OCI-M2 (cell line): ENCODE measurements around the gene OBSL1.

Experiments
- DNase-seq: peaks from one replicate; lab custom pipeline; 2025; ENCODE audit not compliant: unreplicated experiment; lab: John Stamatoyannopoulos, UW

OBSL1 gene

DNA sequence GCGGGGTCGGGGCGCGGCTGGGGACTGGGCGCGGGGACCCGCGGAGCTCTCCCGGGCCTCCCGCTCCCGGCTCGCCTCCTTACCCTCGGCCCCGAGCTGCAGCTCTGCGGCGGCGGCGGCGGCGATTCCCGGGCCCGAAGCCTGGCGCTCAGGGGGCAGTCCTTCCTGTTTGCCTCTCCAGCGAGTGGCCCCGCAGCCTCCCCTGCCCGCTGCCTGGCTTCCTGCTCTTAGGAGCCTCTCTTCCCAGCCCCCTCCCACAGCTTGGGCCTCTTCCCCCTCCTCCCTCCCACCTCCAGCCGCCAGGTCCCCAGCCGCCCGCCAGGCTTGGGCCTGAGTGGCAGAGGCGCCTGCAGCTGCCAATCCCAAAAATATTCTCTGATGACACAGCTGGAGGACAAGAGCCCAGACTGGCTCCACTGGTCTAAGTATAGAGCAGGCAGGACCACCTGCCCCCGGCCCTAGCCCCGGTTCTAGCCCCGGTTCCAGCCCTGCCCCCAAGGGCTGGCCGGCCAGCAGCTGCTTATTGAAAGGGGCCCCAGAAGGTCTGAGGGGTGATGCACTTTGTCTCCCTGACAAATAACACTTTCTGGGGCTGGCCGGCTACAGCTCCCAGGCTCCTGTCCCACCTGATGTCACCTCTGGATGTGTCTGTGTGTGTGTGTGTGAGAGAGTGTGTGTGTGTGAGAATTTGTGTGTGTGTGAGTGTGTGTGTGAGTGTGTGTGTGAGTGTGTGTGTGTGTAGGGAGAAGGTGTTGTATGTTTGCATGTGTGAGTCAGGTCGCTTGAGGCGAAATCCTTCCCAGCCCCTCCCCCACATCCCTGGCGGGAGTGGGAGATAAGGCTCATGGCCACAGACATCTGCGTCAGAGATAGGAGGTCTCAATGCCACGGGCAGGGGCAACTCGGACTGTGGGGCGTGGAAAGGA lies at the start of gene OBSL1:
TSS of gene OBSL1 (minus strand) at position 229 of the 926 bp plus-strand sequence. CDS start 307 bp downstream, outside the sequence.
- no peak for DNase-seq

DNA sequence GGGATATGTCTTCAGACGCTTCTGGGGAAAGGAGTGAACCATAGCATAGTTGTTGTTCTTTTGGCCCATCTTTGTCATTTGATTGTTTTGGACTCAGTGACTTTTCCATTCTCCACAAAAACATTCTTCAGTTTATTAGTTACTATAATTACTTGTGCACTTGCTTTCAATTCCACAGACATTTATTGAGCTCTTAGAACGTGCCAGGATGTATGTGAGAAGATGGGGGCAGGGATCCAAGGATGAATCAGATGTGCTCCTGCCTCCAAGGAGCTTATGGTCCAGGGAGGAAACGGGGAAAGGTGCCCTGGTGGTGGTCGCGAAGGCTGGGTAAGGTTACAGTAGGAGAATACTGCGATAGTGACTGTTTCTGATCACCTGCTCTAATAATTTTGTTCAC lies 49.2 kb upstream of the OBSL1 start:
- no peak for DNase-seq

DNA sequence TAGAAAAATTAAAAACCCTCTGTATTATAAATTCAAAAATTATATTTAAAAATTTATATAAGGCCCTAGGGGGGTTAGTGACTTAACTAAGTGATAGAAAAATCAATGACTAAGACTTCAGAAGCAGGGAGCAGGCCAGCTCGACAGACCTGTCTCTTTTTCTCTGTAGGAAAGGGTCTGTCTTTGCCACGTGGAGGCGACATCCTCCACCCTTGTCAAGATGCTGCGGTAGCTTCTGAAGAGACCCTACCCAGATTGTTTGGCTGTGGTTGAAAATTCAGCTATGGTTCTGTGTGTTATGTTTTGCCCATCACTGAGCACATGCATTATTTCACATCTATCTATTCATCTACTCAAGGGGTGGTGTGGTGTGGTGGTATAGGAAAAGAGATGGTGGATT lies 47.9 kb upstream of the OBSL1 start:
- DNase-seq: no peak

DNA sequence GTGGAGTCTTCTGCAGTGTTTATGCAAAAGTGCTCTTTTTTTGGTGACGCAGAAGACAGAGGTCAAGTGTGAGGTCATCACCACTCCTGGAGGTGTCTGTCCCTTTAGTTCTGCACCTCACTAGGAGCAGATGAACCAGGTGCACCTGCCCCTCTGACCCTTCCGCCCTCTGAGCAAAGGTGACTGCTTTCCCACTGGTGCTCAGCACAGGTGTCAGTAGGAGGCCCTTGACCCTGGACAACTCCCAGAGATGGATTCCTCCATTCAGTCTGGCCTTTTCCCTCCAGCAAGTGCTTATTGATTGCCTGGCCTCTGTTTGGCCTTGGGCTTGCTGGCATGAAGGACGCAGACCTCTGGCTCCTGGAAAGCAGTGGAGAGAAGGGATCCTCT lies 47.4 kb upstream of the OBSL1 start:
- no peak for DNase-seq

DNA sequence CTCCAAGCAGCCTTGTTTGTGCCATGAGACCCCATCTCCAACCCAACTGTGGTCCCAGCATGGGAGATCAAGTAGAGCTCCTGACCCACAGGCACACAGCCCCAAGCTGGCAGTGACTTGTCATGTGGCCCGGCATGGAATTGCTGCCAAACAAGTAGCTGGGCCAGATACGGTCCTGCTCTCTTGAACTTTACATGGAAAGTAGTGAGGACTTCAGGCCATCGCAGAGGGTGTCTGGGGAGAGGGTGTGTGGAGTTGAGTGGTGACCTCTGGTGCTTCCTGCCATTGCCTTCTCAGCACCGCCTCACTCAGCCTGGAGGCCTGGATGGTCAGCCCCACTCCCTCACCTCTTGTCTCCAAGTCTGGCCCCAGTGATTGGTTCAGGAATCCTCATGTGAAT lies 45.2 kb upstream of the OBSL1 start:
- DNase-seq: no peak

DNA sequence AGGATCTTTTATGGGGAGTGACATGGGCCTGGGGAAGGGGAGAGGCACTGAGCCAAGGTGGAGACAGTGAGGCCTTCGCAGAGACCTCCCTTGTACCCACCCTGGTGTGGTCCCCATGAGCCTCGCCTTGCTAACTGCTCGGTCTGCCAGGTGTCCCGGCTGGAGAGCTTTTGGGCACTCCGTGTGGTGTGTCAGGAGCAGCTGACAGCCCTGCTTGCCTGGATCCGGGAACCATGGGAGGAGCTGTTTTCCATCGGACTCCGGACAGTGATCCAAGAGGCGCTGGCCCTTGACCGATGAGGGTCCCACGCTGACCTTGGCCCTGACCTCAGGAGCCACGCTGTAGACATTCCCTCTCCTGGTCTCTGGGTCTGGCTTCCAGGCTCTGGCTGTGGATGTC lies 44.6 kb upstream of the OBSL1 start:
- no peak for DNase-seq

DNA sequence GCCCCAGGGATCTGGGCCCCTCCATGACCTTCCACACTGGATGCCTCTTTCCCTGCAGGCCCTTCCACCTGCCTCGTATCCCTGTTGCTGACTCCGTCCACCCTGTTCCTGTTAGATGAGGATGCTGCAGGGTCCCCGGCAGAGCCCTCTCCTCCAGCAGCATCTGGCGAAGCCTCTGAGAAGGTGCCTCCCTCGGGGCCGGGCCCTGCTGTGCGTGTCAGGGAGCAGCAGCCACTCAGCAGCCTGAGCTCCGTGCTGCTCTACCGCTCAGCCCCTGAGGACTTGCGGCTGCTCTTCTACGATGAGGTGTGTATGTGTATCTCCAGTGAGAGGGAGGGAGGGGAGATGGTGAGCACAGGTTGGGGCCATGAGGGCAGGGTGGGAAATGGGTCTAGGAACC lies 43.7 kb upstream of the OBSL1 start:
- no peak for DNase-seq

DNA sequence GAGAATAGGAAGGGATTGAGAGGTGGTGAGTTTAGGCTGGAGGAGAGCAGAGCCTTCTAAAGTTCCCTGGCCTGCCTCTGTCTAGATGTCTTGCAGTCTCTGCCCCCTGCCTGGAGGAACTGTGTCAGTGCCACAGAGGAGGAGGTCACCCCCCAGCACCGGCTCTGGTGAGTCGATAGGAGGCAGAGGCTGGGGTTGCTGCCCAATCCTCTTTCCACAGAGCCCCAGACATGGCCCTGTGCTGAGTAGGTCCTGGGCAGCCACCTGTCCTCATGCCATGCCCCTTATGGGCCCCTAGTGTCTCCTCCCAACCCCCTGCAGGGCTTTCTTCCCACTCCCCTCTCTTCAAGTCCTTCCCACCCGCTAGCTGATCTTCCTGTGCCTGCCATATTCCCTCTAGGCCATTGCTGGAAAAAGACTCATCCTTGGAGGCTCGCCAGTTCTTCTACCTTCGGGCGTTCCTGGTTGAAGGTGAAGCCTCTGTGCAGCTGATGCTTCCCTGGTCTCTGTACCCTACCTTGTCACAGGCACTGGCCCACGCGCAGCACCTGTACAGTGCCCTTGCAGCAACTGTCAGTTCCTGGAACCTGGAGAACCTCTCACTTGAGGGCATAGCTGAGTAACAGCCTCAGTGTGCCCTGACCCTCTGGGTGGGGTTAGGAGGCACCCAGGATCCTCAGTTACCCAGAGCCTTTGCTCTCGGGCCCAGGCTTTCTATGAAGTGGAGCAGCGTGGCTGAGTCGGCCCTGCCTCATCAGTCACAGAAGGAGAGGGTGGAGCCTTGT lies 42.9 kb upstream of the OBSL1 start:
- no peak for DNase-seq

DNA sequence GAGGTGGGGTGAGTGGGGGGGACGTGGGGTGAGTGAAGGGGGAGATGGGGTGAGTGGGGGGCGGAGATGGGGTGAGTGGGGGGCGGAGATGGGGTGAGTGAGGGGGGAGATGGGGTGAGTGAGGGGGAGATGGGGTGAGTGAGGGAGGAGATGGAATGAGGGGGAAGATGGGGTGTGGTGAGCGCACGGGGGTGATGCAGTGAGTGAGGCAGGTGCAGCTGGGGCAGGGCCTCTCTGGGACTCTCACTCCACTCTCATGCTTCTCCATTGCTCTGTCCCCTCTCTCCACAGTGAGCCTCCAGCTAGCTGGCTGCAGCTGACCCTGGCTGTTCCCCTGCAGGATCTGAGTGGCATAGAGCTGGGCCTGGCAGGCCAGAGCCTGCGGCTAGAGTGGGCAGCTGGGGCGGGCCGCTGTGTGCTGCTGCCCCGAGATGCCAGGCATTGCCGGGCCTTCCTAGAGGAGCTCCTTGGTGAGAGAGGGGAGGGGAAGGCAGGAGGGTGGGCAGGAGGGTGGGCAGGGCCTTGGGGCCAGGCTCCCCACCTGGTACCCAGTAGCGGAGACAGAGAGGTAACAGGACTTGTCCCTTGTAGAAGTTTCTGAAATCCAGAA lies 42.2 kb upstream of the OBSL1 start:
- DNase-seq: no peak

DNA sequence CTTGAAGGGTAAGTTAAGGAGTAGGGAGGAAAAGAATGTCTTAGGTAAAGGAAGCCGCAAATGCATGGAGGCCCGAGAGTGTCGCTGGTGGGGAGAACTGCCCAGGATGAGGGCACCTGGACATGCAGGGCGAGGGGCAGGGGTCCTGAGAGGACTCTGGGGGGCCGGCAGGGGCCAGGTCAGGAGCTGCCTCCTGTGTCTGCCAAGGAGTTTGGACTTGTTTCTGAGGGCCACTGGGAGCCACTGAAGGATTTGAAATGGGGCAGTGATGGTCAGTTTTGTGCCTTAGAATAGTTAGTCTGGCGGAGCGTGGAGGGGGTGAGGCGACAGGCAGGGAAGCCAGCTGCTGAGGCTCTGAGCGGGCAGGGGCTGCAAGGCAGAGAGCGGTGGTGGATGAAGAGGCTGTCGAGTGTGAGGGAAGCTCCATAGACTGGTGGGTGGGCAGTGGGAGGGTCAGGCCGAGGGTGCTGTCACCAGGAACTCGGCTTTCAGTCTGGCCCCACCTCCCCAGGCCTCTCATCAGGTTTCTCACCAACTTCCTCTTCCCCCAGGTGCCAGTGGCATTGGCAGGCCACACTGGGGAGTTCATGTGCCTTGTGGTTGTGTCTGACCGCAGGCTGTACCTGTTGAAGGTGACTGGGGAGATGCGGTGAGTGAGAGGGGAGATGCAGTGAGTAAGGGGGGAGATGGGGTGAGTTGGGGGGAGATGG lies 41.4 kb upstream of the OBSL1 start:
- no peak for DNase-seq

DNA sequence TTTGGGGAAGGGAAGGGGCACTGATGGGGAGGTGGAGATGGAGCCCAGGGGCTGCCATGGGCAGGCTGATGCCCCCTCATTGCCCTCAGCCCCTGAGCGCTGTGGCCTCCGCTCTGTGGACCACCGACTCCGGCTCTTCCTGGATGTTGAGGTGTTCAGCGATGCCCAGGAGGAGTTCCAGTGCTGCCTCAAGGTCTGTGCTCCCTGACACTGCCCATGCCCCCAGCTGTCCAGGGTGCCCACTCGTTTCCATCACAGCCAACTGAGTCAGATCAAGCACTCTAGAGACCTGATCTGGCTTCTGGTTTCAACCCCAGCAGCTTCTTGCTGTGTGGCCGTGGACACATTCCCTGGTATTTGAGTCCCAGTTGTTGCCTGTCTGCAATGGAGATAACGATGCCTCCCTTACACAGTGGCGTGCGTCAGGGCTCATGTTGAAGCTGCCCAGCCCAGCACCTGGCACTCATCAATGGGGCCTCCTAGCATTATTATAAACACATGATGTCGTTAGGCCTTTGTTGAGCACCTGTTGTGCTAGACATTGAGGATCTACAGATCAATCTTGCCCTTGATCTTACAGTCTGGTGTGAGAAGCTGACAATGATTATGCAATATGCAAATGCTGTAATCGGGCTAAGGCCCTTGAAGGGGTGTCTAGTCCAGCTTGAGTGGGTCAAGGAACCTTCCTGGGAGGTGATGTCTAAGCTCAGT lies 40.7 kb upstream of the OBSL1 start:
- DNase-seq: no peak

DNA sequence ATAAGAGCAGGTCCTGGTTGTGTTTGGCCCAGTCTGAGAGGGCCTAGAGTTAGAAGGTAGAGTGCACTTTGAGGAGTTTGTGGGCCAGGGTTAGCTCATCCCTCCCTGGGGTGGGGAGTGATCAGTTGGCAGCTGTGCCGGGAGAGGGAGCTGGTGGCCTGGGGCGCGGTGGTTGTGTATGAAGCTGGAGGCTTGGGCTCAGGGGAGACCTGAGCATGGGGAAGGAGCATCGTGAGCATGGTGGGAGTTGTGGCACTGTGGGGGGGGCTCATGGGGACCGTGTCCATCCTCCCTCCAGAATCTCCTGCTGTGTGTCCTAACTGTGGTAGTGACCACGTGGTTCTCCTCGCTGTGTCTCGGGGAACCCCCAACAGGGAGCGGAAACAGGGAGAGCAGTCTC lies 40.0 kb upstream of the OBSL1 start:
- DNase-seq: no peak

DNA sequence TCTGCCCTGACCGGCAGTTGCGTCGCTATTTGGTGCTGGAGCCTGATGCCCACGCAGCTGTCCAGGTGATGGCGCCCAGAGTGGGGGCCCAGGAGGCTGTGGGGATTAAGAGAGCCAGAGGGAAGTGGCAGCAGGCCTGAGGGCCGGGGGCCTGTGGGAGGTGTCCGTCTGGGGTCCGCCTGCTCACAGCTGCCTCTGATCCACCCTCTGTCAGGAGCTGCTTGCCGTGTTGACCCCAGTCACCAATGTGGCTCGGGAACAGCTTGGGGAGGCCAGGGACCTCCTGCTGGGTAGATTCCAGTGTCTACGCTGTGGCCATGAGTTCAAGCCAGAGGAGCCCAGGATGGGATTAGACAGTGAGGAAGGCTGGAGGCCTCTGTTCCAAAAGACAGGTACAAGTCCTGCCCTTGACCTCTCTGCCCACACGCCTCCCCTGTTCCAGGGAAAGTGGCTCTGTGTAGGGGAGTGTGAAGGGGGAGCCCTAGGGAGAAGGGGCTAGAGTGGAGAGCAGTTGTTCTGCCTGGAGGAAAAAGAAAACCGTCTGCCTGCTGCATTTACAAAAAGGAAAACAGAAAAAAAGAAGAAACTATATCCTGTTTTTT lies 37.9 kb upstream of the OBSL1 start:
- no peak for DNase-seq

DNA sequence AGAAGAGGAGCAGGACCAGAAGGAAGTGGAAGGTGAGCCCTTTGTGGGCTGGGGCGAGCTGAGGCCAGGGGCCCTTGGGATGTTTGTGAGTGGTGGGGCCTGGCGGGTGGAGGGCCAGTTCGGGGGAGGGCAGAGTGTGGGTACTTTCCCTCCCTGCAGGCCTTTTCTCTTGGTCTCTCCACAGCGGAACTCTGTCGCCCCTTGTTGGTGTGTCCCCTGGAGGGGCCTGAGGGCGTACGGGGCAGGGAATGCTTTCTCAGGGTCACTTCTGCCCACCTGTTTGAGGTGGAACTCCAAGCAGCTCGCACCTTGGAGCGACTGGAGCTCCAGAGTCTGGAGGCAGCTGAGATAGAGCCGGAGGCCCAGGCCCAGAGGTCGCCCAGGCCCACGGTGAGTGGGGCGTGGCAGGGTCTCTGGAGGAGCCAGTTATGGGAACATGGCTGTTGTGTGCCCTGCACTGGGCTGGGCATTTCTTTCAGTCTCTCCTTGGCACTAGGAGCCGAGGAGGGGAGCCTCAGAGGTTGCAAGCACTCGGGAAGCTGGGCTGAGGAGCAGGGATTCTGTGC lies 37.1 kb upstream of the OBSL1 start:
- no peak for DNase-seq

DNA sequence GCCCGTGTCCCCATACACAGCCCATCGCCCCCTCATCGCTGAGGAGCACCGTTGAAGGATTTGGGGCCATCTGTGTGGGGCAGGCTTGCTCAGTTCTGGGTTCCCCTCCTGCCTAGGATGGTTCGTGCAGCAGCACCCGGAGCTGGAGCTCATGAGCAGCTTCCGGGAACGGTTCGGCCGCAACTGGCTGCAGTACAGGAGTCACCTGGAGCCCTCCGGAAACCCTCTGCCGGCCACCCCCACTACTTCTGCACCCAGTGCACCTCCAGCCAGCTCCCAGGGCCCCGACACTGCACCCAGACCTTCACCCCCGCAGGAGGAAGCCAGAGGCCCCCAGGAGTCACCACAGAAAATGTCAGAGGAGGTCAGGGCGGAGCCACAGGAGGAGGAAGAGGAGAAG lies 36.6 kb upstream of the OBSL1 start:
- no peak for DNase-seq

DNA sequence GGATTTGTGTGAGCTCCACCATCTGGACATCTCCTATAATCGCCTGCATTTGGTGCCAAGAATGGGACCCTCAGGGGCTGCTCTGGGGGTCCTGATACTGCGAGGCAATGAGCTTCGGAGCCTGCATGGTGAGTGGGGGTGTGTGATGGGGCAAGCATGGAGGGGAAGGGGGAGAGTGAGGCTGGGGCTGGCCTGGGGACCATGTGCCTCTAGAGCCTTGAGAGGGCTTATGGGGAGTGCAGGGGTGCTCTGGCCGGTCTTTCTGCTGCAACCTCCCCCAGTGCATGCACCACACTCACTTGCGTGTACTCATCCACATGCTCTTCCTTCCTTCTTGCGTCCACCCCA lies 34.2 kb upstream of the OBSL1 start:
- DNase-seq: no peak

DNA sequence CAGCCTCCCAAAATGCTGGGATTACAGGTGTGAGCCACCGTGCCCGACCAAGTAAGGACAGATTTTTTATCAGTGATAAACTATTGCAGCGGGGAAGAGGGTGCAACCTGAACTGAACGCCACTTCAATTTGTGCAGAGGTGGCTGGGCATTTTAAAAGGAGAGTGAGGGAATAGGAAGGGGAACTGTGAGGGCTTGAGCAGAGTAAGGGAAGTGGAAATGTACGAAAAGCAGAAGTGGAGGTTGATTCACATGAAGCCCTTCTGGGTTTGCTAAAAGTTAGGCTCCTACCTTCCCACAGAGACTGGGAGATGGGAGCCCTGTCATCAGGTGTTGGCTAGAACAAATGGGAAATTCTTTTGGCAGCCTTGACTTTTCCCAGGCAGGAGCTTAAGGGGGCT lies 32.4 kb upstream of the OBSL1 start:
- no peak for DNase-seq

DNA sequence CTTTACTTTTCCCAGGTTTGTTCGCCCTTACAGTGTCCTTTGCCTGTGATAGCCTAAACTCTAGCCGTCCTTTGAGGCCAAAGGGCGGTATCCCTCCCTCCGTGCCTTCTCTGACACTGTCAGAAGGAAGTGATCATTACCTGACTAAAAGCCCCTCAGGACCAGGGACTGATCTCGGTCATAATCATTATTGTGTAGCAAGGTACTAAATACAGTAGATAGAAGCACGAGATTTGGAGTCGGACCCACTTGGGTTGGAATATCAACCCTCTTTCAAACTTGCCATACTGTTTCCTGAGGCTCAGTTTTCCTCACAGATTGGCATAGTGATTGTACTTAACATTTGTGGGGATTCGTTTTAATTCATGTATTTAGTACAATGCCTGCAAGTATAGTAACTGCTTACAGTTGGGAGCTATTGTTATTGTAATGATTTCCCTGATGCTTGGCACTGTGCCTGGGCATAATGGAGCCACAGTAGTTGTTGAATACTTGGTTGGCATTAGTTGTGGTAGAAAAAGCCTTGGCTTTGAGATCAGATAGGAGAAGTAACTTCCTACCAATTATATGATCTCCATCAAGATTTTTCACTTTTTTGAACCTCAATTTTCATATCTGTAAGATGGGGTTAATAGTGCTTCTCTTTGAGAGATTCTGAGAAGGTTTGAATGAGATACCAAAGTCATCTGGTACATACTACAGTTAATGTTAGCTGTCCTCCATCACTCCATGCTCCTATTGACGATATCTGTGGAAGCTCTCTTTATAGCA lies 27.2 kb upstream of the OBSL1 start:
- no peak for DNase-seq
